ENCODE measurements around the gene ACTN1. TPM values are rescaled to one million over a fixed set of nuclear protein-coding genes. Genes with fewer than 3 reads are reported as not detected.

The ACTN1 gene
- total and polyA plus RNA-seq, 2 experiments from 2014 or later: 121 to 280 TPM

- Histone ChIP-seq H3K27ac (ENCODE audit: low read depth) (peak overlapping the region; percentile 69; the same call in 1 of the 2 replicates), H3F3A (replicated peaks; ENCODE audit: low read depth) (no peaks in the 10 kb centered on the region), H3K27me3 (ENCODE audit: insufficient read depth) (no peaks in the 10 kb centered on the region), H3K4me2 (no peak overlapping the region), H2AFZ (no peak overlapping the region), H3K4me1 (ENCODE audit: insufficient read depth) (peaks cover 41% of the 10 kb centered on the region), H3K4me3 (no peak overlapping the region), H4K20me1 (replicated peaks; ENCODE audit: insufficient read depth) (peaks cover 70% of the 10 kb centered on the region), H3K36me3 (ENCODE audit: insufficient read depth) (no peaks in the 10 kb centered on the region), H3K9me2 (ENCODE audit: insufficient read depth) (no peaks in the 10 kb centered on the region), H3K79me2 (replicated peaks; ENCODE audit: insufficient read depth) (peaks cover 100% of the 10 kb centered on the region)
- peaks cover 1% of the 10 kb centered on the region for H3K27me3 Mint-ChIP-seq (ENCODE audit: insufficient read depth, low read depth, poor library complexity)
- peaks cover 26% of the 10 kb centered on the region; the same call in 2 of the 3 replicates for H3K36me3 Mint-ChIP-seq (ENCODE audit: low read depth)
- H3K9me3 Mint-ChIP-seq: no peaks in the 10 kb centered on the region
- ATAC-seq (no peak), DNase-seq (ENCODE audit: low spot score) (no peak)
- peak overlapping the region; percentile 80 for H3K27ac Mint-ChIP-seq
- peaks cover 62% of the 10 kb centered on the region for H3K4me1 Mint-ChIP-seq
- no peak overlapping the region for H3K4me3 Mint-ChIP-seq
- TF ChIP-seq EZH2phosphoT487 (IDR thresholded peaks at IDR 0.05; ENCODE audit: unreplicated experiment) (no peak), CREB1 (CRISPR knock-in tag; IDR thresholded peaks at IDR 0.05; ENCODE audit: low read depth) (no peak), NANOG (IDR thresholded peaks at IDR 0.05; ENCODE audit: borderline replicate concordance) (no peak), ETS1 (IDR thresholded peaks at IDR 0.05) (no peak)
Observed at GRCh38 chr14:68951035-68951797, 27.9 kb downstream of the ACTN1 start.

DNA sequence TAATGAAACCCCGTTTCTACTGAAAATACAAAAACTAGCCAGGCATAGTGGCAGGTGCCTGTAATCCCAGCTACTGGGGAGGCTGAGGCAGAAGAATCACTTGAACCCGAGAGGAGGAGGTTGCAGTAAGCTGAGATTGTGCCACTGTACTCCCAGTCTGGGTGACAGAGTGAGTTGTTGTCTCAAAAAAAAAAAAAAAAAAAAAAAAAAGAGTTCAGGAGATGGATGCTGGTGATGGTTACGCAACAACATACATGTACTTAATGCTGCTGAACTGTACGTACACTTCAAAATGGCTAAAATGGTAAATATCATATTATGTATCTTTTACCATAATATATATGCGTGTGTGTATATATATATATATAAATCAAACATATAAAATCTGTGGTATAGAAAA, 29.0 kb downstream of the ACTN1 start:
- Mint-ChIP-seq H3K27me3 (ENCODE audit: insufficient read depth, low read depth, poor library complexity) (peaks cover 1% of the 10 kb centered on the region), H3K36me3 (ENCODE audit: low read depth) (peaks cover 21% of the 10 kb centered on the region; the same call in 2 of the 3 replicates), H3K27ac (no peak overlapping the region), H3K4me1 (peaks cover 63% of the 10 kb centered on the region), H3K9me3 (no peaks in the 10 kb centered on the region), H3K4me3 (no peak overlapping the region)
- peaks cover 63% of the 10 kb centered on the region for H4K20me1 ChIP-seq (replicated peaks; ENCODE audit: insufficient read depth)
- DNase-seq (ENCODE audit: low spot score) (no peak), ATAC-seq (no peak)
- no peak overlapping the region for H3K4me2 ChIP-seq
- H2AFZ ChIP-seq: no peak overlapping the region
- no peaks in the 10 kb centered on the region for H3K27me3 ChIP-seq (ENCODE audit: insufficient read depth)
- no peak for TF ChIP-seq NANOG (IDR thresholded peaks at IDR 0.05; ENCODE audit: borderline replicate concordance)
- no peak for TF ChIP-seq CREB1 (CRISPR knock-in tag; IDR thresholded peaks at IDR 0.05; ENCODE audit: low read depth)
- no peak for TF ChIP-seq ZNF114 (CRISPR knock-in tag; IDR thresholded peaks at IDR 0.05)
- TF ChIP-seq STAT1 (IDR thresholded peaks at IDR 0.05; ENCODE audit: unreplicated experiment): no peak
- TF ChIP-seq EZH2 (IDR thresholded peaks at IDR 0.05; ENCODE audit: low read depth, unreplicated experiment): no peak
- no peak for TF ChIP-seq EZH2phosphoT487 (IDR thresholded peaks at IDR 0.05; ENCODE audit: unreplicated experiment)
- no peaks in the 10 kb centered on the region for H3K36me3 ChIP-seq (ENCODE audit: insufficient read depth)
- H3F3A ChIP-seq (replicated peaks; ENCODE audit: low read depth): no peaks in the 10 kb centered on the region
- no peak overlapping the region for H3K4me3 ChIP-seq
- H3K9me2 ChIP-seq (ENCODE audit: insufficient read depth): no peaks in the 10 kb centered on the region
- H3K27ac ChIP-seq (ENCODE audit: low read depth): no peak overlapping the region
- peaks cover 40% of the 10 kb centered on the region for H3K4me1 ChIP-seq (ENCODE audit: insufficient read depth)
- peaks cover 100% of the 10 kb centered on the region for H3K79me2 ChIP-seq (replicated peaks; ENCODE audit: insufficient read depth)

DNA sequence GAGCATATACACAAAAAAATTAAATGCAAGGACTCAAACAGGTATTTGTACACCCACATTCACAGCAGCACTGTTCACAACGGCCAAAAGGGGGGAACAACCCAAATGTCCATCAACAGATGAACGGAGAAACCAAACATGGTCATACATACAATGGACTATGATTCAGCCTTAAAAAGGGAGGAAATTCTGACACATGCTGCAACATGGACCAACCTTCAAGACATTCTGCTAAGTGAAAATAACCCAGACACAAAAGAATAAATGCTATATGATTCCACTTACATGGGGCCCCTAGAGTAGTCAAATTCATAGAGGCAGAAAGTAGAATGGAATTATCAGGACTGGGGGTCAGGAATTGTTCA, 29.5 kb downstream of the ACTN1 start:
- peaks cover 63% of the 10 kb centered on the region for H4K20me1 ChIP-seq (replicated peaks; ENCODE audit: insufficient read depth)
- H3K79me2 ChIP-seq (replicated peaks; ENCODE audit: insufficient read depth): peaks cover 100% of the 10 kb centered on the region
- H3K27ac ChIP-seq (ENCODE audit: low read depth): no peak overlapping the region
- peaks cover 63% of the 10 kb centered on the region for H3K4me1 Mint-ChIP-seq
- H3K4me3 ChIP-seq: no peak overlapping the region
- H3K4me3 Mint-ChIP-seq: no peak overlapping the region
- ATAC-seq (no peak), DNase-seq (ENCODE audit: low spot score) (no peak)
- no peak overlapping the region for H2AFZ ChIP-seq
- peaks cover 38% of the 10 kb centered on the region for H3K4me1 ChIP-seq (ENCODE audit: insufficient read depth)
- peaks cover 1% of the 10 kb centered on the region for H3K27me3 Mint-ChIP-seq (ENCODE audit: insufficient read depth, low read depth, poor library complexity)
- no peak overlapping the region for H3K4me2 ChIP-seq
- H3F3A ChIP-seq (replicated peaks; ENCODE audit: low read depth): no peaks in the 10 kb centered on the region
- H3K27me3 ChIP-seq (ENCODE audit: insufficient read depth): no peaks in the 10 kb centered on the region
- H3K27ac Mint-ChIP-seq: peak overlapping the region; percentile 33; the same call in 1 of the 2 replicates
- no peaks in the 10 kb centered on the region for H3K9me2 ChIP-seq (ENCODE audit: insufficient read depth)
- no peaks in the 10 kb centered on the region for H3K36me3 ChIP-seq (ENCODE audit: insufficient read depth)
- peaks cover 18% of the 10 kb centered on the region; the same call in 2 of the 3 replicates for H3K36me3 Mint-ChIP-seq (ENCODE audit: low read depth)
- H3K9me3 Mint-ChIP-seq: no peaks in the 10 kb centered on the region
- TF ChIP-seq POLR2AphosphoS5 (IDR thresholded peaks at IDR 0.05; ENCODE audit: low read depth) (no peak), ZNF114 (CRISPR knock-in tag; IDR thresholded peaks at IDR 0.05) (no peak), EZH2phosphoT487 (IDR thresholded peaks at IDR 0.05; ENCODE audit: unreplicated experiment) (no peak)
- TF ChIP-seq, protein P1, sequence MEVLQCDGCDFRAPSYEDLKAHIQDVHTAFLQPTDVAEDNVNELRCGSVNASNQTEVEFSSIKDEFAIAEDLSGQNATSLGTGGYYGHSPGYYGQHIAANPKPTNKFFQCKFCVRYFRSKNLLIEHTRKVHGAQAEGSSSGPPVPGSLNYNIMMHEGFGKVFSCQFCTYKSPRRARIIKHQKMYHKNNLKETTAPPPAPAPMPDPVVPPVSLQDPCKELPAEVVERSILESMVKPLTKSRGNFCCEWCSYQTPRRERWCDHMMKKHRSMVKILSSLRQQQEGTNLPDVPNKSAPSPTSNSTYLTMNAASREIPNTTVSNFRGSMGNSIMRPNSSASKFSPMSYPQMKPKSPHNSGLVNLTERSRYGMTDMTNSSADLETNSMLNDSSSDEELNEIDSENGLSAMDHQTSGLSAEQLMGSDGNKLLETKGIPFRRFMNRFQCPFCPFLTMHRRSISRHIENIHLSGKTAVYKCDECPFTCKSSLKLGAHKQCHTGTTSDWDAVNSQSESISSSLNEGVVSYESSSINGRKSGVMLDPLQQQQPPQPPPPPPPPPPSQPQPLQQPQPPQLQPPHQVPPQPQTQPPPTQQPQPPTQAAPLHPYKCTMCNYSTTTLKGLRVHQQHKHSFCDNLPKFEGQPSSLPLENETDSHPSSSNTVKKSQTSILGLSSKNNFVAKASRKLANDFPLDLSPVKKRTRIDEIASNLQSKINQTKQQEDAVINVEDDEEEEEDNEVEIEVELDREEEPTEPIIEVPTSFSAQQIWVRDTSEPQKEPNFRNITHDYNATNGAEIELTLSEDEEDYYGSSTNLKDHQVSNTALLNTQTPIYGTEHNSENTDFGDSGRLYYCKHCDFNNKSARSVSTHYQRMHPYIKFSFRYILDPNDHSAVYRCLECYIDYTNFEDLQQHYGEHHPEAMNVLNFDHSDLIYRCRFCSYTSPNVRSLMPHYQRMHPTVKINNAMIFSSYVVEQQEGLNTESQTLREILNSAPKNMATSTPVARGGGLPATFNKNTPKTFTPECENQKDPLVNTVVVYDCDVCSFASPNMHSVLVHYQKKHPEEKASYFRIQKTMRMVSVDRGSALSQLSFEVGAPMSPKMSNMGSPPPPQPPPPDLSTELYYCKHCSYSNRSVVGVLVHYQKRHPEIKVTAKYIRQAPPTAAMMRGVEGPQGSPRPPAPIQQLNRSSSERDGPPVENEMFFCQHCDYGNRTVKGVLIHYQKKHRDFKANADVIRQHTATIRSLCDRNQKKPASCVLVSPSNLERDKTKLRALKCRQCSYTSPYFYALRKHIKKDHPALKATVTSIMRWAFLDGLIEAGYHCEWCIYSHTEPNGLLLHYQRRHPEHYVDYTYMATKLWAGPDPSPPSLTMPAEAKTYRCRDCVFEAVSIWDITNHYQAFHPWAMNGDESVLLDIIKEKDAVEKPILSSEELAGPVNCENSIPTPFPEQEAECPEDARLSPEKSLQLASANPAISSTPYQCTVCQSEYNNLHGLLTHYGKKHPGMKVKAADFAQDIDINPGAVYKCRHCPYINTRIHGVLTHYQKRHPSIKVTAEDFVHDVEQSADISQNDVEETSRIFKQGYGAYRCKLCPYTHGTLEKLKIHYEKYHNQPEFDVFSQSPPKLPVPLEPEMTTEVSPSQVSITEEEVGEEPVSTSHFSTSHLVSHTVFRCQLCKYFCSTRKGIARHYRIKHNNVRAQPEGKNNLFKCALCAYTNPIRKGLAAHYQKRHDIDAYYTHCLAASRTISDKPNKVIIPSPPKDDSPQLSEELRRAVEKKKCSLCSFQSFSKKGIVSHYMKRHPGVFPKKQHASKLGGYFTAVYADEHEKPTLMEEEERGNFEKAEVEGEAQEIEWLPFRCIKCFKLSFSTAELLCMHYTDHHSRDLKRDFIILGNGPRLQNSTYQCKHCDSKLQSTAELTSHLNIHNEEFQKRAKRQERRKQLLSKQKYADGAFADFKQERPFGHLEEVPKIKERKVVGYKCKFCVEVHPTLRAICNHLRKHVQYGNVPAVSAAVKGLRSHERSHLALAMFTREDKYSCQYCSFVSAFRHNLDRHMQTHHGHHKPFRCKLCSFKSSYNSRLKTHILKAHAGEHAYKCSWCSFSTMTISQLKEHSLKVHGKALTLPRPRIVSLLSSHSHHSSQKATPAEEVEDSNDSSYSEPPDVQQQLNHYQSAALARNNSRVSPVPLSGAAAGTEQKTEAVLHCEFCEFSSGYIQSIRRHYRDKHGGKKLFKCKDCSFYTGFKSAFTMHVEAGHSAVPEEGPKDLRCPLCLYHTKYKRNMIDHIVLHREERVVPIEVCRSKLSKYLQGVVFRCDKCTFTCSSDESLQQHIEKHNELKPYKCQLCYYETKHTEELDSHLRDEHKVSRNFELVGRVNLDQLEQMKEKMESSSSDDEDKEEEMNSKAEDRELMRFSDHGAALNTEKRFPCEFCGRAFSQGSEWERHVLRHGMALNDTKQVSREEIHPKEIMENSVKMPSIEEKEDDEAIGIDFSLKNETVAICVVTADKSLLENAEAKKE (CRISPR knock-in tag; IDR thresholded peaks at IDR 0.05): no peak
